Hypothalamus (tissue), 51 donors: ENCODE measurements around the gene BEND2.

Source experiments
- DNase-seq, 51 donors: peaks; one replicate each; lab custom pipeline; 2025; lab: John Stamatoyannopoulos, UW

The BEND2 gene

DNA sequence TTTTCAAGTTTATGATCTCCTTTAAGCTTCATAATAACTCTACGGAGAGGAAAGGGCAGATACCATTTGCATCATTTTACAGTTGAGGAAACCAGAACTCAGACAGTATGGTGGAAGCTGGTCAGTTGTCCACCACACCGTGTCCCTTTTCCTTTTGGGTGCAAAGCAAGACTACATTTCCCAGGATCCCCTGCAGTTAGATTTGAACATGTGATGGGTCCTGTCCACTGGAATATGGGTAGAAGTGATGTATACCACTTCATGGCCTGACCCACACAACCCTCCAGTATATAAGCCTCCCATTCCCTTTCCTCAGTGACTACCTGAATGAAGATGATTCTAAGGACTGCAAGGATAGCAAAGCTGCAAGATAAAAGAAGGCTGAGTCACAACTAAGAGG lies 74.7 kb downstream of the BEND2 start:
- DNase-seq, result no peak

- DNase-seq, result no peak
Measured at GRCh38 chrX:18136816-18137215, 83.9 kb downstream of the BEND2 start.

DNA sequence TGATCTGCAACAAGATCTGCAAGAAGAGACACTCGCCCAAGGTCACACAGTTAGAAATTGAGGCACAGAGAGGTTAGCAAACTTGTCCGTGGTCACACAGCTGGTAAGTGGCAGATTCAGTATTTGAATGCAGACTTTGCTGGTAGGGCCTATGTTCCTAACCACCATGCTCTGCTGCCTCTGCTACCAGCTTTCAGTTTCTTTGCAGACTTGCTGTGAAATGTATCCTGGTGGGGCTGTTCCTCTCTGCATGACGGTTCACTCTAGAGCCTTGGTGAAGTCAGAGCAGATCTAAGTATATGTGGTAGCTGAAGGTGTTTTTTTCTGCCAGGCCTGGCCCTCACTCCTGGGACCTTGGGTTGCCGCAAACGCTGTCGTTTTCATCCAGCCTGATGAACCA lies 87.1 kb downstream of the BEND2 start:
- no peak for DNase-seq

DNA sequence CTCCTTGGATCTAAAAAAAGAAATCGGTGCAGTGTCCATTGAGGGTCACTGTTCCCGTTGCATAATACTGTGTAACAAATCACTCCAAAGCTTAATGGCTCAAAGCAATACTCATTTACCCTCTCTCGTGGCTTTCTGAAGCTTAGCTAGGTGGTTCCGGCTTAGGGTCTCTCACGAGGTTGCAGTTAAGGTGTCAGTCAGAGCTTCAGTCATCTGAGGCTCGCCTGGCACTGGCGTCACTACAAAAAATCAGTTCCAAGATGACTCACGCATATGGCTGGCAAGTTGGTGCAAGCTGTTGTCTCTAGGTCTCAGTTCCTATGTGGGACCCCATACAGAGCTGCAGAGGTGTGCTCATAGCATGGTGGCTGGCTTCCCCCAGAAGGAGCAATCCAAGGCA lies 91.0 kb downstream of the BEND2 start:
- DNase-seq, result no peak

DNA sequence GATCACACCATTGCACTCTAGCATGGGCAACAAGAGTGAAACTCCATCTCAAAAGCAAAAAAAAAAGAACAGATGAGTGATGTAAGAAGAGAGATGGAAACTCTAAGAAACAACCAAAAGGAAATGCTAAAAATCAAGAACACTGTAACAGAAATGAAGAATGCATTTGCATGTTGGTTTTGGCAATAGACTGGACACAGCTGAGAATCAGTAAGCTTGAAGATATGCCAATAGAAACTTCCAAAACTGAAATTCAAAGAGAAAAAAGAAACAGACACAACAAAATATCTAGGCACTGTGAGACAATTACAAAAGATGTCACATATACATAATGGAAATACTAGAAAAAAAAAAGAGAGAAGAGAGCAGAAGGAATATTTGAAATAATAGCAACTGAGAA lies 93.7 kb downstream of the BEND2 start:
- DNase-seq, result no peak

DNA sequence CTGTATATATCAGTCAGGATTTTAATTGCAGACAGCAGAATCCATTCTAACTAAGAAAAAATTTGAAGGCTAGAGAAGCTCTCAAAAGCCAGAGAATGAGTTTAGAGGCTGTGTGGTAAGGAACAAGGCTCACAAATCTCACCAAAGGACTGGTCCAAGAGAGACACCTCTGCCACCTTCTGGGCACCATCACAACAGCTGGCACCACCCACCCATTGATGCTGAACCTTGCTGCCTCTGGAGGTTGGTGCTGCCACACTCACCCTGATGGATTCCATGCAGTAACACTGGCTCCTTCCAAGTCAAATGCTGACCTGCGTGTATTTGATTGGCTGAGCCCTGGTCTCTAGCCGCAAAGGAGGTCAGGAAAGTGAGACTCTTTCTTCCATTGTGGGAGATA lies 100.8 kb downstream of the BEND2 start:
- no peak for DNase-seq
